NCI-H510A treated with DMSO at 0.1 percent for 48 hours (cell line): ENCODE results near the gene UFL1.
"Not testable (repeated sequence)": the region's sequence is repeated elsewhere in the genome, so short reads cannot be mapped to it uniquely, and the experiment has no call there.

Experiments used
- DNase-seq: peaks from one replicate; lab custom pipeline; 2025; lab: John Stamatoyannopoulos, UW

Gene UFL1

DNA sequence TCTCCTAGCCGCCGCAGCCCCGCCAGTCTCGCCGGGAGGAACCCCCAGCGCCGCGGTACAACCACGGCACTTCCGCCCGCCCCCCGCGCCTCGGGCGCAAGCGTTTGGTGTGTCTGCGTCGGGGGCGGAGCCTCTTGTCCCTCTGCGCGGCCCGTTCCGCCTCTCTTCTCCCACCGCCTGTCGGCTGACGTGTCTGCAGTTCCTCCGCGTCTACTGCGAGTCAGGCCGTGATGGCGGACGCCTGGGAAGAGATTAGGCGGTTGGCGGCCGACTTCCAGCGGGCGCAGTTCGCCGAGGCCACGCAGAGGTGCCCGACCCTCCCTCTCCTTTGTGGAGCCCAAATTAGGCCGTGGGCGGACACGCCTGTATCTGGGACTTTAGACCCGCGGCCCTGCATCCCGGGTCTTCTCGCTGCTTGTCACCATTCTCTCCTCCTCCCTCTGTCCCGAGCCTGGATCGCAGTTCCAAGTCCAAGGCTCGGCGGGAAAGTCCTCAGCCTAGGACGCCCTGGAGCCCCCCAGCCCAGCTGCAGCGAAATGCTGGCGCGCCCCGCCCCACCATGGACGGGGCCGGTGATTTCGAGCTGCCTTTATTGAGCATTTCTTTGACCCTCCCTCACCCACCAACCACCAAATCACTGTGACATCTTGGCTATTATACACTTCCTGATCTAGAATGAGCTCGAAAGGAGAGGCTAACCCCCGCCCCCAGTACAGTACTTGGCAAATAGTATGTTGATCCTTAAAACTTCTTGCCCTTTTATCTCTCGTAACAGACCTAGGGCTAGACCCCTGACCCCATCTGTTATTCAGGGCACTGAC lies at the start of gene UFL1:
TSS of gene UFL1 (plus strand) at position 163 of the 821 bp plus-strand sequence. CDS start at position 231, 68 bp downstream.
- peak; percentile 89 for DNase-seq

DNA sequence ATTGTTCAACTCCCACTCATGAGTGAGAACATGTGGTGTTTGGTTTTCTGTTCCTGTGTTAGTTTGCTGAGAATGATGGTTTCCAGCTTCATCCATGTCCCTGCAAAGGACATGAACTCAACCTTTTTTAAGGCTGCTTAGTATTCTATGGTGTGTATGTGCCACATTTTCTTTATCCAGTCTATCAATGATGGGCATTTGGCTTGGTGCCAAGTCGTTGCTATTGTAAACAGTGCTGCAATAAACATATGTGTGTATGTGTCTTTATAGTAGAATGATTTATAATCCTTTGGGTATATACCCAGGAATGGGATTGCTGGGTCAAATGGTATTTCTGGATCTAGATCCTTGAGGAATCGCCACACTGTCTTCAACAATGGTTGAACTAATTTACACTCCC lies 49.3 kb upstream of the UFL1 start:
- DNase-seq, result not testable (repeated sequence)

DNA sequence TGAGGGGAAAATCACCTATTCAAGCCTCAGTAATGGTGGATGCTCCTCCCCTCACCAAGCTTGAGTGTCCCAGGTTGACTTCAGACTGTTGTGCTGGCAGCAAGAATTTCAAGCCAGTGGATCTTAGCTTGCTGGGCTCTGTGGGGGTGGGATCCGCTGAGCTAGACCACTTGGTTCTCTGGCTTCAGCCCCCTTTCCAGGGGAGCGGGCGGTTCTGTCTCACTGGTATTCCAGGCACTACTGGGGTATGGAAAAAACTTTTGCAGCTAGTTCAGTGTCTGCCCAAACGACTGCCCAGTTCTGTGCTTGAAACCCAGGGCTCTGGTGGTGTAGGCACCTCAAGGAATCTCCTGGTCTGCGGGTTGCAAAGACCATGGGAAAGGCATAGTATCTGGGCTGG lies 42.9 kb upstream of the UFL1 start:
- no peak for DNase-seq

DNA sequence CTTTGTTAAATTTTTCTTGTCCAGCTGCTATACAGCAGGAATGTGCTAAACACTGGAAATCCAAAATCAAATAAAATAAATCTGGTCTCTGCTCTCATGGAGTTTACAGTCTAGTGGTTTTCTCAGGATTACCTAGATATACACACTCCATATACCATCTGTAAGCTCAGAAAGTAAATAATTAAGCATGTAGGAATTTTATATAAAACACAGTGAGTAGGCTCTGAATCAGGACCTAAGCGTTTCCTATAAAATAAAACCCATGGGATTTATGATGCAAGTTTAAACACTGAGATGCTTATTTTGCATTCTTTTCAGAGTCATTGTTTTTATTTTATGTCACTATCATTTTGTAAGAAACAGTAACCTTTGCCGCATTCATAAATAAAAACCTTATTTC lies 29.7 kb upstream of the UFL1 start:
- no peak for DNase-seq

DNA sequence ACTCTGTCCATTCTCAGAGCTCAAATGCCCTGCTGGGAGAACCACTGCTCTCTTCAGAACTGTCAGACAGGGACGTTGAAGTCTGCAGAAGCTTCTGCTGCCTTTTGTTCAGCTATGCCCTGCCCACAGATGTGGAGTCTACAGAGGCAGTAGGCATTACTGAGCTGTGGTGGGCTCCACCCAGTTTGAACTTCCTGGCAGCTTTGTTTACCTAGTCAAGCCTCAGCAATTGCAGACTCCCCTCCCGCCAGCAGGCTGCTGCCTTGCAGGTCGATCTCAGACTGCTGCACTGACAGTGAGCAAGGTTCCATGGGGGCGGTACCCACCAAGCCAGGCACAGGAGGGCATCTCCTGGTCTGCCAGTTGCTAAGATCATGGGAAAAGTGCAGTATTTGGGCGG lies 21.8 kb upstream of the UFL1 start:
- DNase-seq, result no peak

DNA sequence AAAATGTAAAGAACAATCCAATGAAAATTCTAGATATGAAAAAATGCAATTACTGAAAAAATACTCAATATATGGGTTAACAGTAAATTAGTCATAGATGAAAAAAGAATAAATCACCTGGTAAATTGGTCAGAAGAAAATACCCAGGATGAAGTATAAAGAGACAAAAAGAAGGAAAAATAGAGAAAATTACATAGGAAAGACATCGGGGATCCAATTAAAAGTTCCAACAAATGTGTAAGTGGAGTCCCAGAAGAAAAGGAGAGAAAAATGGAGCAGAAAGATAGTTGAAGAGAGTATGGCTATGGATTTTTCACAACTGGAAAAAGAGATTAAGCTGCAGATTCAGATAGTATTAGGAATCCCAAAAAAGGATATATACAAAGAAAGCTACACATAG lies 18.7 kb upstream of the UFL1 start:
- no peak for DNase-seq

DNA sequence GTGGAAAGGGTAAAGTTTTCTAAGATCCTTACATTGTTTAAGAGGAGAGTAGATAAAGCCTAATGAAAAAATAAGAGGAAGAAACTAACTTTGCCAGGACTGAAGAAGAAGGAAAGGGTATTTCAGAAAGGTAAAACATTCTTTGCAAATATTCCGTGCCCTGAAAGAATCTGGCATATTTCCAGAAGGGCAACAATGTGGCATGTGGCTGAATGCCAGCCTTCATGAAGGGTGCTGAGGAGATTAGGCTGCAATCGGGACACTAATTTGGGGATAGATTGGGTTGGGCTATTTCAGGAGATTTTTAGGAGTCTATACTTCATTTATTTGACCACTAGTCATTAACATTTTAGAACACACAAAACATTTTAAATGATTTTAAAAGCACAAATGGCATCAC lies 16.2 kb upstream of the UFL1 start:
- DNase-seq, result no peak

DNA sequence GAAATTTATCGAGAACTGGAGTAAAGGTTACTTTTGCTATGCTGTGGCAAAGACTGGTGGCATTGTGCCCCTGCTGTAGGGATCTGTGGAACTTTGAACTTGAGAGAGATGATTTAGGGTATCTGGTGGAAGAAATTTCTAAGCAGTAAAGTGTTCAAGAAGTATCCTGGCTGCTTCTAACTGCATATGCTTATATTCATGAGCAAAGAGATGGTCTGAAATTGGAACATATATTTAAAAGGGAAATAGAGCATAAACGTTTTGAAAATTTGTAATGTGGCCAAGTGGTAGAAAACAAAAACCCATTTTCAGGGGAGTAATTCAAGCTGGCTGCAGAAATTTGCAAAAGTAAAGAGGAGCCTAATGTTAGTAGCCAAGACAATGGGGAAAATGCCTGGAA lies 12.3 kb upstream of the UFL1 start:
- no peak for DNase-seq

DNA sequence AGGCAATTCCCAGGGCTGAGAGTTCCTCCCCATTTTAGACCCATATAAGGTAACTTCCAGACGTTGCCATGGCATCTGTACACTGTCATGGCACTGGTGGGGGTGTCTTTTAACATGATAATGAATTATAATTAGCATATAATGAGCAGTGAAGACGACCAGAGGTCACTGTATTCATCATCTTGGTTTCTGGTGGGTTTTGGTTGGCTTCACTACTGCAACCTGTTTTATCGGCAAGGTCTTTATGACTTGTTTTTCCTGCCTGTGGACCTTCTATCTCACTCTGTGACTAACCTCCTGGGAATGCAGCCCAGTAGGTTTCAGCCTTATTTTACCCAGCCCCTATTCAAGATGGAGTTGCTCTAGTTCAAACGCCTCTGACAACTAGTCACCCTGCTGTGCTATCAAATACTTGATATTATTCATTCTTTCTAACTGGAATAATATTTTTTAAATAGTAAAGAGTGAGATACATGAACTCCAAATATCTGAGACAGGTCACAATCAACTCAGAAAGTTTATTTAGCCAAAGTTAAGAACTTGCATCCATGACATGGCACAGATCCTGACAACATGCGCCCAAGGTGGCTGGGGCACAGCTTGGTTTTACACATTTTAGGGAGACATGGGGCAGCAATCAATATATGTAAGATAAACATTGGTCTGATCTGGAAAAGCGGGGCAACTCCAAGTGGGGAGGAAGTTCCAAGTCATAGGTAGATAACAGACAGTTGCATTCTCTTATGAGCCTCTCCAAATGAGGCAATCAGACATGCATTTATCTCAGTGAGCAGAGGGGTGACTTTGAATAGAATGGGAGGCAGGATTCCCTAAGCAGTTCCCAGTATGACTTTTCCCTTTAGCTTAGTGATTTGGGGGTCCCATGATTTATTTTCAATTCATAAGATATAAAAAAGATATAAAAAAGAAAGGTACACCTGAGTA lies 1.2 kb upstream of the UFL1 start:
- DNase-seq, result peak; percentile 2

DNA sequence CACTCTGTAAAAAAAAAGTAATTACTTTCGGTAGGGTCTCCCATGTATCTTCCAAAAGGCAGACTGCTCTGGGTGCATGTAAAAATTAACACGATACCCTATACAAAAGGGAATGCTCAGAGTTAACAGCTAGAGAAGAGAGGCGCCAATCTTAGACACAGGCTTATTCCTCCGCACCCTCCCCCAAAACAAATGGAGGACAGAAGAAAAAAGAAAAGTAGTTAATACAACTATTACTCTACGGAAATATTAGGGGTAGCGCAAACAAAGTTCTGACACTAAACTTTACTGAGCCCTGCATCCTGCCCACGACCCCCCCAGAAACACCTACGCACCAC lies 331 bp upstream of the UFL1 start:
- DNase-seq, result peak; percentile 42

DNA sequence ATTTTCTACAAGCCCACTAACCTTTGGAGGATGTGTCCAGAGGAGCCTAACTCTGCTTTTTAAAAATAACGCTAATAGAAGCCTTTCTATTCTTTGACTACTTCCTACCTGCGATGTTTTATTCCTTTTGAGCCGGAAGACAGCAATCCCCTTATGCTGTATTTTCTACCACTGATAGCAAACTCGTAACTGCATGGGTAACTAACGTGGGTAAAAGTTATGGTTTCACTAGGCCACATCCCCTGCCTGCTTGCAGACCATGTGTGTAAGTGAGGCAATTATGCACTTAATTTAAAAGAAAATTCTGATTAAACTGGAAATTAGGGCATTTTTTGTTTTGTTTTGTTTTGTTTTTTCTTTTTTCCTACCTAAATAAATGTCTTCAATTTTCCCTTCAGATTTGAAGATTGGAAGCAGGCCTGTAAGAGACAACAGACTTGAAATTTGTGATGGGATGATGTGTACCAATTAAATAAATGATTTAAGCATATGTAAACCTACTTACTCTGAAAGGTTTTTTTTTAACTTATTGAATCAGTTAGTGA lies 931 bp downstream of the UFL1 start:
- DNase-seq, result no peak

DNA sequence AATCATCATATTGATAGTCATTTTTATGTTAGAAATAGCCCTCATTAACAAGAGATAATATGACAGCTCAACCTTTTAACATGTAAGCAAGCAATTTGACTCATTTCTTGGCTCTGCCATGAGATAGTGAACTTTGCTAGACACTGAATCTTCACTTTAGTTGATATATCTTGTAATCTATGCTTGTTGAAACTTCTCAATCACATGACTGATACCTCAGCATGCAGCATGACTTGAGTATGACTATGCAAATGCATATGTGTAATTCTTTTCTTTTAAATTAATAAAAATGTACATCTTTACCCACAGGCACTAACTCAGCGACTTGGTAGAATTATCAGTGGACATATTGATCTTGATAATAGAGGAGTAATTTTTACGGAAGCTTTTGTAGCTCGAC lies 6.6 kb downstream of the UFL1 start:
- DNase-seq, result no peak

DNA sequence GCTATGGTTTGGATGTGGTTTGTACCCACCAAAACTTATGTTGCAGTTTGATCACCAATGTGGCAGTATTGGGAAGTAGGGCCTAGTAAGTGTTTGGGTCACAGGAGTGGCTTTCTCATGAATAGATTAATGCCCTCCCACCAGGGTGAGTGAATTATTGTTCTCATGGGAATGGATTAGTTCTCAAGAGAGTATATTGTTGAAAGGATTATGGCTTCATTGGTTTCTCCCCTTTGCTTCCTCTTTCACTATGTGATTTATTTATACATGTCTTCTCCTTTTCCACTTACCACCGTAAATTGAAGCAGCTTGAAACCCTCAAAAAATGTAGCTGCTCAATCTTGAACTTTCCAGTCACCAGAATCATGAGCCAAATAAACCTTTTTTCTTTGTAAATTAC lies 10.8 kb downstream of the UFL1 start:
- DNase-seq, result no peak

DNA sequence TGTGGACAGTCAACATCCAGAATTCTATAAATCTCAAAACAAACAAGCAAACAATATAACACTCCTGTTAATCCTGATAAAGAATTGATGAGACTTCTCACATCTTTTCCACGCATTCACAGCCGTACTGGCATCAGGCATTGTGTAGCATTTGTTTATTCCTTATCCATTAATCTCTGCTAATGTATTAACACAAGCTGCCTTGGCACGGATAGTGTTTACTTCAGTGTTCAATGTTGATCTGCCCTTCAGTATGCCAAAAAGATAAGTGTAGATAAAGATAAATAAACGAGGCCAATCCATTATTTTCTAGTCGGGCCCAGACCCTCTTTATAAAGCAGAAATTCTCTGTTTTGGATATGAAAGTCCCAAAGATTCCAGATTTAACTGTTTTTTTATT lies 16.1 kb downstream of the UFL1 start:
- no peak for DNase-seq

DNA sequence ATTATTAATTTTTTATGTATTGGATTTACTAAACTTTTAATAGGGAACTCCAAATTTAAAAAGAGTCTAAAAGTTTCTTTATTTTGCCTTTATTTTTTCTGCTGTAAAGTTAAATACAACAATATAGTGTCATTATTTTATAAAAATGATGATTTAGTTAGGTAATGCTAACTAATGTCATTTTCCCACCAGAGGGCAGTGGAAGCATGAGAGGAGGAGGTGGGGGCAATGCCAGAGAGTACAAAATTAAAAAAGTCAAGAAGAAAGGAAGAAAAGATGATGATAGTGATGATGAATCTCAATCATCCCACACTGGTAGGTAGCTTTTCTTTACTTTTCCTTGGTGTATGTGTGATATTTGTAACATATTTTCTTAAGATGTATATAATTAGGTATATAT lies 21.1 kb downstream of the UFL1 start:
- DNase-seq, result no peak

DNA sequence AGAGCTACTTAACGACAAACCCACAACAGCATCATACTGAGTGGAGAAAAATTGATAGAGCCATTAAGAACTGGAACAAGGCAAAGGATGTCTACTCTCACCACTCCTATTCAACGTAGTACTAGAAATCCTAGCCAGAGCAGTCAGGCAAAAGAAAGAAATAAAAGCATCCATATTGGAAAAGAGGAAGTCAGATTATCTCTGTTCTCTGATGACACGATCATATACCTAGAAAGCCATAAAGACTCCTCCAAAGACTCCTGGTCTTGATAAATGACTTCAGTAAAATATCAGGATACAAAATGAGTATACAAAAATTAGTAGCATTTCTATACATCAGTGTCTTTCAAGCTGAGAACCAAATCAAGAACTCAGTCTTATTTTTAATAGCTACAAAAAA lies 24.3 kb downstream of the UFL1 start:
- DNase-seq, result no peak

DNA sequence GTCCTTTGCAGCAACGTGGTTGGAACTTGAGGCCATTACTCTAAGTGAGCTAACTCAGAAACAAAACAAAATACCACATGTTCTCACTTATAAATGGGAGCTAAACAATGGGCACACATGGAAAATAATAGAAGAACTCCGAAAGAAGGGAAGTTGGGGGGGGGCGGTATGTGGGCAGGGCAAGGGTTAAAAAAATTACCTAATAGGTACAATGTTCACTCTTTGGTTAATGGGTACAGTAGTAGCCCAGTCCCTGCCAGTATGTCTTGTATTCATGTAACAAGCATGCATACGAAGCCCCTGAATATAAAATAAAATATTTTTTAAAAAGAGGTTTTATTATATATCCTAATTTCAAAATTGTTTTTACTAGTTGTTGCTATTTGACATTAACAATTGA lies 26.0 kb downstream of the UFL1 start:
- DNase-seq, result no peak

DNA sequence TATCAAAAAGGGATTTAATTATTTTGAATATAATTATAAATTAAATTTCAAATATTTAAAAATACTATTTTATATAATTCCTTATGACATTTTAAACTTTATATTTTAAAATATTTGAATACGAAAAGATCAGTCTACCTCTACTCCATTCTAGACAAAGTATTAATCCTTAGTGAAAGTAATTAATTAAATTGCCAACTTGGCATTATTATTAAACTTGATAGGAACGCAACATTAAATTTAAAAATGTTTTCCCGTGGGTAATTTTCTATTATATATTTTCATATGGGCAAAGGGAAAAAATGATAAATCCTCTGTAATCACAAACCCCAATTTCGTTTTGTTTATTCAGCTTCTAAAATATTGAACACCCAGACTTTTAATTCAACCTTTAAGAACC lies 33.0 kb downstream of the UFL1 start:
- no peak for DNase-seq

DNA sequence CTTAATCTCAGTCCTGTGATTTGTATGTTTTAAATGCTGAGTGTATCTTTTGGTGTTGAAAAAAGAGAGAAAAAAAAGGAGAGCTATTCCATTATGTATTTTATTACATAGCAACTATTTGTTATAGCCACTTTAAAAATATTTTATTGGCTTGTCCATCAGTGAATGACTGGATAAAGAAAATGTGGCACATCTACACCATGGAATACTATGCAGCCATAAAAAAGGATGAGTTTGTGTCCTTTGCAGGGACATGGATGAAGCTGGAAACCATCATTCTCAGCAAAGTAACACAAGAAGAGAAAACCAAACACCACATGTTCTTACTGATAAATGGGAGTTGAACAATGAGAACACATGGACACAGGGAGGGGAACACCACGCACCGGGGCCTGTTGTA lies 38.1 kb downstream of the UFL1 start:
- DNase-seq, result not testable (repeated sequence)

DNA sequence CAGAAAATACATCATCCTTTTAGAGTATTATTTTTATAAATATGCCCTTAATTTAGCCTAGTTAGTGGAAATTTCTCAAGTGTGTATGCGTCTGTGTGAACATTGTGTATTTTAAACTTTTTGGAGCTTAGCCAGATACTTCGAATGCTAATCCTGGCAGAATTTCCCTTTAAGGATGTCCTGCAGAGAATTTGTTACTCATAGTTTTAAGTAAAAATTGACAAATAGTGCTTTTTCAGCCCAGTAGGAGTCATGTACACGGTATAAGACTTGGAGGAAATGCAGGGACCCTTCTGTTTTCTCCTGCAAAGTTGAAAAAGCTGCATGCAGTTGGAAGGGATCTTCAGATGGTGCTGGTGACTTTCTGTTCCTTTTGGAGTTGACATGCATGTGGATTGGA lies 41.3 kb downstream of the UFL1 start, which contains the start of gene FHL5:
TSS of gene FHL5 (plus strand) at position 243 of the 400 bp plus-strand sequence. CDS start 40,486 bp downstream, outside the sequence.
- no peak for DNase-seq

DNA sequence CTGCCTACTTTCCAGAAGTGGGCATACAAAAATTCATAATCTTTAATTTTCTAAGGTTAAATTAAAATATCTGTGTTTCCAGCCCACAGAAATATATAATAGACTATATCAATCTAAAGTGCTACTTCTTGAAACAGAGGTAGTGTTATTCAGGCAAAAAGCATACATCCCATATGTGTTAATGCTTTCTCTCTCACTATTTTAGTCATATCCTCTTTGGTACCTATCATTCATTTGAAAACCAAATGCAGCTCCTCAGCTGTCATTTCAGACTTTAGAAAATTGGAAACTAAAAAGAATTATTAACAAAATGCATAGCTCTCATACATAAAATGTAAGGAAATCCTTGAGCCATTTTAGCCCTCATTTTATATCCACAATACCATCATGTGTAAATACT lies 42.2 kb downstream of the UFL1 start:
- DNase-seq, result no peak

DNA sequence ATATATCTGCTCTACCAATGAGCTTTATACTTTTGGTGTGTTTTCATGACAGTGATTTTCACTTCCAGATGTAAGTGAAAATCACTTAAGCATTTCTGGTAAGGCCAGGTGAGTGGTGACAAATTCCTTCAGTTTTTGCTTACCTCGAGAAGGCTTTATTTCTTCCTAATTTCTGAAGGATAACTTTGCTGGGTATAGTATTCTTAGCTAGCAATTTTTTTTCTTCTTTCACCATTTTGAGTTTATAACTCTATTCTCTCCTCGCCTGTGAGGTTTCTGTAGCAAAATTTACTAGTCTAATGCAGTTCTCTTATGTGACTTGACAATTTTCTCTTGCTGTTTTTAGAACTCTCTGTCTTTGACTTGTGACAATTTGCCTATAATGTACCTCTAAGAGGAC lies 48.4 kb downstream of the UFL1 start:
- no peak for DNase-seq

DNA sequence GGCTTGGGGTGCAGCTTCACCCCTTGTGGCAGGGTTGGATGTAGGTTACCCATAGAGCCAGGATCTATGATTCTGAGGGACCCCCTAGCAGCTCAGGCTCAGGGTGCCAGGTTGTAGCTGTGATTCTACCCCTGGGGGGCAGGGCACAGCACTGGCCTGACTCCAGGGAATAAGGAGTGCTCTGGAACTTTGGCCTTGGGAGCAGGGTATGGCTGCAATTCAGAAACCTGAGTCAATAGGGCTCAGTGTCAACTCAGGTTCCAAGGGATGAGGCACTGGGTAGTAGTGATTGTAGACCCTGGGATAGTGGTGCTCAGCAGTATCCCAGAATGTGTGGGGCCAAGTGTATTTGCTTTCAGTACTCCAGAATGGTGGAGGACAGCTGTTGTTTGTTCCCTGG lies 49.9 kb downstream of the UFL1 start:
- DNase-seq, result no peak
